ENCODE measurements around the gene TGM2. TPM values are rescaled to one million over a fixed set of nuclear protein-coding genes. Genes with fewer than 3 reads are reported as not detected.
A peak's percentile ranks its signal among the peaks of the same experiment; 100 is the strongest.

The TGM2 gene
- total RNA-seq, 2 donors from 2014 or later: 0.27 to 0.37 TPM

DNA sequence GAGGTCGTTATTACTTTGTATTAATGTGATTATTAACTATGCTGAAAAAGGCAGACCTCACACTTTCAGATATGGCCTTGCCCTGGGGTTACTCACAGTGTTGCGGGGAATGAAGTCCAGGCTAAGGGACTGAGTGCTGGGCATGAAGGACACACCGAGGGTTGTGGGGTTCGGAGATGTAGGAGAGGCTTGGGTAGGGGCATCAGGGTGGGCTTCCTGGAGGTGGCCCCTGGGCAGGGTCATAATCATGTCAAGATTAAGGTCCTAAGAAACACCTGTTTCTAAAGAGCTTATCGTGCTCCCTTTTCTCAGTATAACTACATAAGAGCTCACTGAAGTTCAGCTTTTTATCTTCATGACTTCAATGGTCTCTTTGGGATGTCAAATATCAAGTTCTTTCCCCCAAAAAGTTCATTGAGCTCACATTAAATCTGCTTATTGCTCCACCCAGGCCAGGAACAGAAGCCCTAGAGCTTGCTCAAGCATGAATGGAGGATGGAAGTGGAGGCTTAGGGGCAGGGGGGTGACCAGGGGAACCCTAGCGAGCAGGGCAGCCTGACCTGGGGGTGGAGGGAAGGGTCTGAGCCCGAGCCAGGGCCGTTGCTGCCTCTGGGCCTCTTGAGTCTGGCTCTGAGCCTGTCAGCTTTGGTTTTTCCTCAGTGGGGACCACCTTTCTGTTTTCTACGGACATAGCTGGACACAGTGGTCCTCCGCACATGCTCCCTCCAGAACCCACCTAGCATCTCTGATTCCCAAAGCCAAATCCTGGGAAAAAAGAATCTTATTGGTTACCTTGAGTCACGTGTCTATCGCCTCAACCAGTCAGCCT is 37.3 kb upstream of the TGM2 start:
- Histone ChIP-seq H3K9me3 (ENCODE audit: control insufficient read depth, low read length) (no peaks in the 10 kb centered on the region), H3K4me3 (ENCODE audit: low read length) (no peak overlapping the region), H3K9ac (ENCODE audit: extremely low read depth, low read length, poor library complexity, severe bottlenecking) (no peak overlapping the region), H3K27me3 (ENCODE audit: control insufficient read depth, insufficient read depth, low read length, poor library complexity, severe bottlenecking) (peaks cover 6% of the 10 kb centered on the region), H3K27ac (ENCODE audit: low read depth, low read length) (no peak overlapping the region), H3K4me1 (ENCODE audit: control insufficient read depth, insufficient read depth, low read length) (no peaks in the 10 kb centered on the region), H3K36me3 (ENCODE audit: control insufficient read depth, insufficient read depth, low read length) (no peaks in the 10 kb centered on the region)
- Mint-ChIP-seq H3K4me3 (no peak overlapping the region), H3K27me3 (ENCODE audit: insufficient read depth) (peaks cover 4% of the 10 kb centered on the region), H3K9me3 (no peaks in the 10 kb centered on the region), H3K4me1 (peaks cover 6% of the 10 kb centered on the region), H3K36me3 (ENCODE audit: low read depth) (no peaks in the 10 kb centered on the region), H3K27ac (no peak overlapping the region)
- TF ChIP-seq, protein P1, sequence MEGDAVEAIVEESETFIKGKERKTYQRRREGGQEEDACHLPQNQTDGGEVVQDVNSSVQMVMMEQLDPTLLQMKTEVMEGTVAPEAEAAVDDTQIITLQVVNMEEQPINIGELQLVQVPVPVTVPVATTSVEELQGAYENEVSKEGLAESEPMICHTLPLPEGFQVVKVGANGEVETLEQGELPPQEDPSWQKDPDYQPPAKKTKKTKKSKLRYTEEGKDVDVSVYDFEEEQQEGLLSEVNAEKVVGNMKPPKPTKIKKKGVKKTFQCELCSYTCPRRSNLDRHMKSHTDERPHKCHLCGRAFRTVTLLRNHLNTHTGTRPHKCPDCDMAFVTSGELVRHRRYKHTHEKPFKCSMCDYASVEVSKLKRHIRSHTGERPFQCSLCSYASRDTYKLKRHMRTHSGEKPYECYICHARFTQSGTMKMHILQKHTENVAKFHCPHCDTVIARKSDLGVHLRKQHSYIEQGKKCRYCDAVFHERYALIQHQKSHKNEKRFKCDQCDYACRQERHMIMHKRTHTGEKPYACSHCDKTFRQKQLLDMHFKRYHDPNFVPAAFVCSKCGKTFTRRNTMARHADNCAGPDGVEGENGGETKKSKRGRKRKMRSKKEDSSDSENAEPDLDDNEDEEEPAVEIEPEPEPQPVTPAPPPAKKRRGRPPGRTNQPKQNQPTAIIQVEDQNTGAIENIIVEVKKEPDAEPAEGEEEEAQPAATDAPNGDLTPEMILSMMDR (conservative IDR thresholded peaks at IDR 0.05): no peak
- 87 to 94% methylated on average over 11 to 12 of the region's 12 CpGs for WGBS, 2 experiments (ENCODE audit: insufficient coverage in 1 of 2, insufficient read length in 1 of 2)
- peak; percentile 10 for DNase-seq

DNA sequence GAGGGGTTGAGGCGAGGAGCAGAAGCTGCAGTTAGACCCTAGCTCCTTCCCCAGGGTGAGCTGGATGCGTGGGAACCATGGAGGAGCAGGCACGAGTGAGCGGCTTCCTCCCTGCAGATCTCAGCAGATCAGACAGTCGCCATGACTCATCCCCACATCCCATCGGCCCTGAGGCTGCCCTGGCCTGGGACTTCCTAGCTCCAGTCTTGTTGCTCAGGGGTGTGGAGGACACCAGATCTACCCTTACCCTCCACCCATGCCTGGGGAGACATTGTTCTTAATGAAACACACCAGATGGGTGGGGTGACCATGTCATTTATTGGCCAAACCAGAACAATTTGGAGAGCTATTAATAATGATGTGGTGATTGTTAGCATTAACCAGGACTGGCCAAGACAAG is 36.3 kb upstream of the TGM2 start:
- no peak overlapping the region for H3K27ac Mint-ChIP-seq
- DNase-seq: peak; percentile 36
- no peak overlapping the region for H3K27ac ChIP-seq (ENCODE audit: low read depth, low read length)
- H3K36me3 Mint-ChIP-seq (ENCODE audit: low read depth): no peaks in the 10 kb centered on the region
- TF ChIP-seq, protein P1 (conservative IDR thresholded peaks at IDR 0.05): no peak
- no peak overlapping the region for H3K9ac ChIP-seq (ENCODE audit: extremely low read depth, low read length, poor library complexity, severe bottlenecking)
- H3K4me1 ChIP-seq (ENCODE audit: control insufficient read depth, insufficient read depth, low read length): no peaks in the 10 kb centered on the region
- H3K27me3 ChIP-seq (ENCODE audit: control insufficient read depth, insufficient read depth, low read length, poor library complexity, severe bottlenecking): peaks cover 6% of the 10 kb centered on the region
- no peaks in the 10 kb centered on the region for H3K9me3 Mint-ChIP-seq
- H3K4me3 ChIP-seq (ENCODE audit: low read length): no peak overlapping the region
- no peak overlapping the region for H3K4me3 Mint-ChIP-seq
- peaks cover 6% of the 10 kb centered on the region for H3K4me1 Mint-ChIP-seq
- peaks cover 4% of the 10 kb centered on the region for H3K27me3 Mint-ChIP-seq (ENCODE audit: insufficient read depth)
- H3K9me3 ChIP-seq (ENCODE audit: control insufficient read depth, low read length): no peaks in the 10 kb centered on the region
- no peaks in the 10 kb centered on the region for H3K36me3 ChIP-seq (ENCODE audit: control insufficient read depth, insufficient read depth, low read length)
- WGBS, 2 experiments (ENCODE audit: insufficient coverage in 1 of 2, insufficient read length in 1 of 2): 83 to 84% methylated on average over 6 of the region's 6 CpGs

DNA sequence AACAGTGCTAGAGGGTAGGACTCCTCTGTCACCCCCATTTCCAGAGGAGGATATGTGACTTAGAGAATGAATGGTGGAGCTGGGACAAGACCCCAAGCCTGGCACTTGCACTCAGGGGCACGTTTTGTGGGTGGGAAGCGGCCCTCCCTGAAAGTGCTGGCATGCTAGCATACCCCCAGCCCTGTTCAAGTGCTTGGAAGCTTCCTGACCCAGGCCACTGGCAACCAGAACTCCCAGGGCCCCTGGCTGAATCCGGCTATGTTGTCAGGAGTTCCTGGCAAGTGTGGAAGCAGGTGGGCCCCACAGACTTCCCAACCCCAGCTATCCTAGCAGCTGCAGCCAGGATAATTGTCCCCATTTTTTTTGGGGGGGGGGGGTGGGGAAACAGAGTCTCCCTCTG is 35.6 kb upstream of the TGM2 start:
- H3K27me3 ChIP-seq (ENCODE audit: control insufficient read depth, insufficient read depth, low read length, poor library complexity, severe bottlenecking): peaks cover 6% of the 10 kb centered on the region
- no peak overlapping the region for H3K4me3 ChIP-seq (ENCODE audit: low read length)
- H3K4me1 Mint-ChIP-seq: peaks cover 6% of the 10 kb centered on the region
- no peak overlapping the region for H3K27ac ChIP-seq (ENCODE audit: low read depth, low read length)
- H3K4me1 ChIP-seq (ENCODE audit: control insufficient read depth, insufficient read depth, low read length): no peaks in the 10 kb centered on the region
- H3K9me3 ChIP-seq (ENCODE audit: control insufficient read depth, low read length): no peaks in the 10 kb centered on the region
- peak; percentile 22 for DNase-seq
- H3K36me3 ChIP-seq (ENCODE audit: control insufficient read depth, insufficient read depth, low read length): no peaks in the 10 kb centered on the region
- H3K9ac ChIP-seq (ENCODE audit: extremely low read depth, low read length, poor library complexity, severe bottlenecking): no peak overlapping the region
- TF ChIP-seq, protein P1 (conservative IDR thresholded peaks at IDR 0.05): no peak
- no peaks in the 10 kb centered on the region for H3K9me3 Mint-ChIP-seq
- no peak overlapping the region for H3K27ac Mint-ChIP-seq
- no peaks in the 10 kb centered on the region for H3K36me3 Mint-ChIP-seq (ENCODE audit: low read depth)
- H3K27me3 Mint-ChIP-seq (ENCODE audit: insufficient read depth): peaks cover 4% of the 10 kb centered on the region
- no peak overlapping the region for H3K4me3 Mint-ChIP-seq
- WGBS, 2 experiments (ENCODE audit: insufficient coverage in 1 of 2, insufficient read length in 1 of 2): 83% methylated on average over 3 of the region's 3 CpGs; no CpG with 5 or more reads in 1 of the 2 experiments
